ENCODE data around the gene WDFY1.

- TF ChIP-seq CTCF (IDR thresholded peaks at IDR 0.05): no peak
- TF ChIP-seq EZH2 (IDR thresholded peaks at IDR 0.05): no peak
- no peak for TF ChIP-seq EZH2phosphoT487 (IDR thresholded peaks at IDR 0.05)
Measured at GRCh38 chr2:223852281-223852795, 92.8 kb downstream of the WDFY1 start.
